HCEC 1CT (cell line): Measurements from ENCODE around the gene MAGEC1.
"Not testable (repeated sequence)": the region's sequence is repeated elsewhere in the genome, so short reads cannot be mapped to it uniquely, and the experiment has no call there.

Experiments
- DNase-seq: peaks from one replicate; pipeline ENCODE4 v3.0.0-alpha.2; 2017

The MAGEC1 gene

GRCh38 chrX:141903400-141904155 lies at the start of gene MAGEC1:
MAGEC1 (plus strand) TSS chrX:141903894; CDS start chrX:141905073, 1,179 bp downstream.
- no peak for DNase-seq

- DNase-seq, result no peak
These were observed 46.2 kb upstream of the MAGEC1 start for GRCh38 chrX:141857479-141857878.

GRCh38 chrX:141879616-141880015 lies 24.1 kb upstream of the MAGEC1 start:
- no peak for DNase-seq

GRCh38 chrX:141888811-141889210 lies 14.9 kb upstream of the MAGEC1 start:
- not testable (repeated sequence) for DNase-seq

GRCh38 chrX:141894733-141895132 lies 9.0 kb upstream of the MAGEC1 start:
- no peak for DNase-seq

- no peak for DNase-seq
These were observed 6.0 kb upstream of the MAGEC1 start for GRCh38 chrX:141897690-141898089.

- DNase-seq, result no peak
These were observed 1.3 kb upstream of the MAGEC1 start for GRCh38 chrX:141902366-141902765.

- DNase-seq, result no peak
These were observed 568 bp downstream of the MAGEC1 start for GRCh38 chrX:141904262-141904661.

GRCh38 chrX:141917801-141918200 lies 14.1 kb downstream of the MAGEC1 start:
- no peak for DNase-seq

GRCh38 chrX:141924293-141924692 lies 20.6 kb downstream of the MAGEC1 start:
- DNase-seq, result no peak

GRCh38 chrX:141928432-141928831 lies 24.7 kb downstream of the MAGEC1 start:
- no peak for DNase-seq

GRCh38 chrX:141934059-141934641 lies 30.5 kb downstream of the MAGEC1 start:
- no peak for DNase-seq

- no peak for DNase-seq
These were observed 32.0 kb downstream of the MAGEC1 start for GRCh38 chrX:141935645-141936044.

GRCh38 chrX:141936080-141936479 lies 32.4 kb downstream of the MAGEC1 start:
- no peak for DNase-seq

- DNase-seq, result no peak
These were observed 37.5 kb downstream of the MAGEC1 start for GRCh38 chrX:141941234-141941633.

- no peak for DNase-seq
These were observed 41.7 kb downstream of the MAGEC1 start for GRCh38 chrX:141945426-141945825.

GRCh38 chrX:141947350-141947749 lies 43.7 kb downstream of the MAGEC1 start:
- no peak for DNase-seq

GRCh38 chrX:141952603-141953002 lies 48.9 kb downstream of the MAGEC1 start:
- no peak for DNase-seq

GRCh38 chrX:141958675-141959074 lies 55.0 kb downstream of the MAGEC1 start:
- no peak for DNase-seq
